WTC11 (cell line): Measurements from ENCODE around the gene BRMS1L. TPM values are rescaled to one million over a fixed set of nuclear protein-coding genes. Genes with fewer than 3 reads are reported as not detected.

ENCODE experiments used
- ATAC-seq: fragments of 200-7000 bp; cut with Tn5 transposase; 2 replicates; pipeline ENCODE4 v1.10.0; 2021; ENCODE audit warnings: mild to moderate bottlenecking, moderate library complexity
- CTCF ChIA-PET: fragments of 300-600 bp; sonication (Branson Sonifier 250); formaldehyde crosslinking; loops from one replicate; lab custom pipeline; 2021; ENCODE audit warnings: antibody characterized with exemption; lab: Charles Lee
- POLR2A ChIA-PET: fragments of 350-600 bp; sonication (Branson Sonifier 250); formaldehyde crosslinking; loops from one replicate; lab custom pipeline; 2021; ENCODE audit warnings: antibody characterized with exemption; lab: Charles Lee
- DNase-seq: peaks from one replicate; pipeline ENCODE4 v3.0.0; 2021; ENCODE audit warnings: low spot score
- H3K27ac Mint-ChIP-seq: 2 replicates; pipeline ENCODE4 v1.8.0; 2021; ENCODE audit warnings: mixed read lengths
- H3K27me3 Mint-ChIP-seq: 2 replicates; pipeline ENCODE4 v1.8.0; 2021; ENCODE audit warnings: low read depth, mild to moderate bottlenecking, moderate library complexity, mixed read lengths
- H3K36me3 Mint-ChIP-seq: 2 replicates; pipeline ENCODE4 v1.8.0; 2021; ENCODE audit warnings: mixed read lengths
- H3K4me1 Mint-ChIP-seq: 2 replicates; pipeline ENCODE4 v1.8.0; 2022; ENCODE audit warnings: mixed read lengths
- H3K4me3 Mint-ChIP-seq: 2 replicates; pipeline ENCODE4 v1.8.0; 2021; ENCODE audit warnings: mild to moderate bottlenecking, moderate library complexity, mixed read lengths
- H3K9me3 Mint-ChIP-seq: 2 replicates; pipeline ENCODE4 v1.8.0; 2021; ENCODE audit warnings: mixed read lengths
- EMX1 ChIP-seq: fragments of 250-450 bp; sonication (Bioruptor Pico); IDR thresholded peaks from 2 replicates; pipeline ENCODE4 v1.8.0; 2021; ENCODE audit warnings: mild to moderate bottlenecking
- FOXK1 ChIP-seq: sonication (generic); formaldehyde crosslinking; IDR thresholded peaks from 2 replicates; pipeline ENCODE4 v1.8.0; 2022; ENCODE audit warnings: mild to moderate bottlenecking, moderate library complexity, missing genetic modification reagents
- GRHL2 ChIP-seq: fragments of 250-450 bp; sonication (Bioruptor Pico); IDR thresholded peaks from 2 replicates; pipeline ENCODE4 v1.8.0; 2022; ENCODE audit warnings: mild to moderate bottlenecking, moderate library complexity; ENCODE audit not compliant: insufficient replicate concordance, severe bottlenecking
- HMGA2 ChIP-seq: fragments of 250-450 bp; sonication (Bioruptor Pico); IDR thresholded peaks from 2 replicates; pipeline ENCODE4 v1.4.0; 2021; ENCODE audit warnings: mild to moderate bottlenecking, moderate library complexity
- JUN ChIP-seq: sonication (generic); formaldehyde crosslinking; IDR thresholded peaks from 2 replicates; pipeline ENCODE4 v1.8.0; 2023; ENCODE audit warnings: mild to moderate bottlenecking, missing genetic modification reagents
- NFE2L1 ChIP-seq: sonication (generic); formaldehyde crosslinking; IDR thresholded peaks from 2 replicates; pipeline ENCODE4 v1.8.1; 2023; ENCODE audit warnings: missing genetic modification reagents
- RELA ChIP-seq: sonication (generic); formaldehyde crosslinking; IDR thresholded peaks from 2 replicates; pipeline ENCODE4 v1.8.1; 2022; ENCODE audit warnings: missing genetic modification reagents, mild to moderate bottlenecking, borderline replicate concordance
- SP1 ChIP-seq: sonication (generic); formaldehyde crosslinking; conservative IDR thresholded peaks from 2 replicates; pipeline ENCODE4 v1.8.1; 2022; ENCODE audit warnings: missing genetic modification reagents
- TEAD1 ChIP-seq: sonication (generic); formaldehyde crosslinking; IDR thresholded peaks from 2 replicates; pipeline ENCODE4 v1.8.0; 2022; ENCODE audit warnings: mild to moderate bottlenecking, missing genetic modification reagents
- ZNF423 ChIP-seq: fragments of 250-450 bp; sonication (Bioruptor Pico); IDR thresholded peaks from 2 replicates; pipeline ENCODE4 v2.1.2; 2022; ENCODE audit warnings: mild to moderate bottlenecking, moderate library complexity
- total RNA-seq: library from RNA; stranded (reverse); gene quantifications from 3 replicates; pipeline ENCODE4 v1.2.3, GENCODE V29; 2021
- TF ChIP-seq, protein P1 (sequence below): sonication (generic); formaldehyde crosslinking; IDR thresholded peaks from 2 replicates; pipeline ENCODE4 v1.8.1; 2023; ENCODE audit warnings: mild to moderate bottlenecking, moderate library complexity, missing genetic modification reagents
- TF ChIP-seq, protein P2 (sequence below): sonication (generic); formaldehyde crosslinking; IDR thresholded peaks from 2 replicates; pipeline ENCODE4 v1.8.1; 2023; ENCODE audit warnings: mild to moderate bottlenecking, missing genetic modification reagents, moderate library complexity
- TF ChIP-seq, protein P3 (sequence below): fragments of 250-450 bp; sonication (Bioruptor Pico); IDR thresholded peaks from 2 replicates; pipeline ENCODE4 v2.1.2; 2022; ENCODE audit warnings: mild to moderate bottlenecking, moderate library complexity
- TF ChIP-seq, protein P4 (sequence below): fragments of 250-450 bp; sonication (Bioruptor Pico); IDR thresholded peaks from 2 replicates; pipeline ENCODE4 v1.9.0; 2021; ENCODE audit warnings: mild to moderate bottlenecking
- TF ChIP-seq, protein P5 (sequence below): sonication (generic); formaldehyde crosslinking; conservative IDR thresholded peaks from 2 replicates; pipeline ENCODE4 v1.8.1; 2022; ENCODE audit warnings: mild to moderate bottlenecking, missing genetic modification reagents
- TF ChIP-seq, protein P6 (sequence below): sonication (generic); formaldehyde crosslinking; IDR thresholded peaks from 2 replicates; pipeline ENCODE4 v1.8.0; 2023; ENCODE audit warnings: missing genetic modification reagents
- TF ChIP-seq, protein P7 (sequence below): fragments of 250-450 bp; sonication (Bioruptor Pico); conservative IDR thresholded peaks from 2 replicates; pipeline ENCODE4 v1.9.0; 2021; ENCODE audit warnings: mild to moderate bottlenecking
- TF ChIP-seq, protein P8 (sequence below): sonication (generic); formaldehyde crosslinking; IDR thresholded peaks from 2 replicates; pipeline ENCODE4 v1.8.0; 2022; ENCODE audit warnings: mild to moderate bottlenecking, missing genetic modification reagents
- TF ChIP-seq, protein P9 (sequence below): fragments of 250-450 bp; sonication (Bioruptor Pico); IDR thresholded peaks from 2 replicates; pipeline ENCODE4 v1.9.0; 2021; ENCODE audit warnings: moderate library complexity, mild to moderate bottlenecking, inconsistent platforms, borderline replicate concordance

BRMS1L gene
- total RNA-seq, 1 experiment from 2014 or later, result 12.1 TPM

DNA sequence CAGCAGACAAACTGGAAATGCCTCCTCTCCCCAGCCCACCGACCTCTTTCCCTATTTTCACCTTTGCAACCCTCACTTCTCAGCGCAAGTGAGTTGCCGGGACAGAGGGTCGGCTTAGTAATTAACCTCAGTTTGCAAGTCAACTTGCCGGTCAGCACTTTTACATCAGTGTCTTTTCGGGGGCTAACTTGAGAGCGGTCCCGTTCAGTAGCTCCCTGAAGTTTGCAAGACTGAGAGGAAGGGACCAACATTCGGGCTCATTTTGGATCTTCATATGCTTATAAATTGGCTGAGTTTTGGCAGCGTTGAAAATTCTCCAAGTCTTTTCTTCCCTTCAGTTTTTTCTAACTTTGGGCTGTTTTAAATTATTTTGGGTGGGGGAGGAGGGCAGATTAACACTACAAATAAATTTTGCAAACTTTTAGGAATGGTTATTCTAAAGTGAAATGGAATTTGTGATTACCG is 846 bp downstream of the BRMS1L start:
- Mint-ChIP-seq H3K36me3 (0 out of 2 replicates have a peak, but pooled peaks cover 8% of the 10 kb centered on the region), H3K27me3 (no peaks in the 10 kb centered on the region), H3K27ac (peak overlapping the region; percentile 93), H3K4me3 (peak overlapping the region; percentile 80), H3K9me3 (no peaks in the 10 kb centered on the region), H3K4me1 (peaks cover 11% of the 10 kb centered on the region)
- TF ChIP-seq, protein P1, sequence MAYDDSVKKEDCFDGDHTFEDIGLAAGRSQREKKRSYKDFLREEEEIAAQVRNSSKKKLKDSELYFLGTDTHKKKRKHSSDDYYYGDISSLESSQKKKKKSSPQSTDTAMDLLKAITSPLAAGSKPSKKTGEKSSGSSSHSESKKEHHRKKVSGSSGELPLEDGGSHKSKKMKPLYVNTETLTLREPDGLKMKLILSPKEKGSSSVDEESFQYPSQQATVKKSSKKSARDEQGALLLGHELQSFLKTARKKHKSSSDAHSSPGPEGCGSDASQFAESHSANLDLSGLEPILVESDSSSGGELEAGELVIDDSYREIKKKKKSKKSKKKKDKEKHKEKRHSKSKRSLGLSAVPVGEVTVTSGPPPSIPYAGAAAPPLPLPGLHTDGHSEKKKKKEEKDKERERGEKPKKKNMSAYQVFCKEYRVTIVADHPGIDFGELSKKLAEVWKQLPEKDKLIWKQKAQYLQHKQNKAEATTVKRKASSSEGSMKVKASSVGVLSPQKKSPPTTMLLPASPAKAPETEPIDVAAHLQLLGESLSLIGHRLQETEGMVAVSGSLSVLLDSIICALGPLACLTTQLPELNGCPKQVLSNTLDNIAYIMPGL (CRISPR knock-in tag), result no peak
- TF ChIP-seq, protein P2, sequence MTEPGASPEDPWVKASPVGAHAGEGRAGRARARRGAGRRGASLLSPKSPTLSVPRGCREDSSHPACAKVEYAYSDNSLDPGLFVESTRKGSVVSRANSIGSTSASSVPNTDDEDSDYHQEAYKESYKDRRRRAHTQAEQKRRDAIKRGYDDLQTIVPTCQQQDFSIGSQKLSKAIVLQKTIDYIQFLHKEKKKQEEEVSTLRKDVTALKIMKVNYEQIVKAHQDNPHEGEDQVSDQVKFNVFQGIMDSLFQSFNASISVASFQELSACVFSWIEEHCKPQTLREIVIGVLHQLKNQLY, result no peak
- TF ChIP-seq FOXK1 (no peak), EMX1 (no peak), SP1 (CRISPR knock-in tag) (no peak)
- TF ChIP-seq, protein P3, sequence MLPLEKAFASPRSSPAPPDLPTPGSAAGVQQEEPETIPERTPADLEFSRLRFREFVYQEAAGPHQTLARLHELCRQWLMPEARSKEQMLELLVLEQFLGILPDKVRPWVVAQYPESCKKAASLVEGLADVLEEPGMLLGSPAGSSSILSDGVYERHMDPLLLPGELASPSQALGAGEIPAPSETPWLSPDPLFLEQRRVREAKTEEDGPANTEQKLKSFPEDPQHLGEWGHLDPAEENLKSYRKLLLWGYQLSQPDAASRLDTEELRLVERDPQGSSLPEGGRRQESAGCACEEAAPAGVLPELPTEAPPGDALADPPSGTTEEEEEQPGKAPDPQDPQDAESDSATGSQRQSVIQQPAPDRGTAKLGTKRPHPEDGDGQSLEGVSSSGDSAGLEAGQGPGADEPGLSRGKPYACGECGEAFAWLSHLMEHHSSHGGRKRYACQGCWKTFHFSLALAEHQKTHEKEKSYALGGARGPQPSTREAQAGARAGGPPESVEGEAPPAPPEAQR (CRISPR knock-in tag), result no peak
- TF ChIP-seq, protein P4, sequence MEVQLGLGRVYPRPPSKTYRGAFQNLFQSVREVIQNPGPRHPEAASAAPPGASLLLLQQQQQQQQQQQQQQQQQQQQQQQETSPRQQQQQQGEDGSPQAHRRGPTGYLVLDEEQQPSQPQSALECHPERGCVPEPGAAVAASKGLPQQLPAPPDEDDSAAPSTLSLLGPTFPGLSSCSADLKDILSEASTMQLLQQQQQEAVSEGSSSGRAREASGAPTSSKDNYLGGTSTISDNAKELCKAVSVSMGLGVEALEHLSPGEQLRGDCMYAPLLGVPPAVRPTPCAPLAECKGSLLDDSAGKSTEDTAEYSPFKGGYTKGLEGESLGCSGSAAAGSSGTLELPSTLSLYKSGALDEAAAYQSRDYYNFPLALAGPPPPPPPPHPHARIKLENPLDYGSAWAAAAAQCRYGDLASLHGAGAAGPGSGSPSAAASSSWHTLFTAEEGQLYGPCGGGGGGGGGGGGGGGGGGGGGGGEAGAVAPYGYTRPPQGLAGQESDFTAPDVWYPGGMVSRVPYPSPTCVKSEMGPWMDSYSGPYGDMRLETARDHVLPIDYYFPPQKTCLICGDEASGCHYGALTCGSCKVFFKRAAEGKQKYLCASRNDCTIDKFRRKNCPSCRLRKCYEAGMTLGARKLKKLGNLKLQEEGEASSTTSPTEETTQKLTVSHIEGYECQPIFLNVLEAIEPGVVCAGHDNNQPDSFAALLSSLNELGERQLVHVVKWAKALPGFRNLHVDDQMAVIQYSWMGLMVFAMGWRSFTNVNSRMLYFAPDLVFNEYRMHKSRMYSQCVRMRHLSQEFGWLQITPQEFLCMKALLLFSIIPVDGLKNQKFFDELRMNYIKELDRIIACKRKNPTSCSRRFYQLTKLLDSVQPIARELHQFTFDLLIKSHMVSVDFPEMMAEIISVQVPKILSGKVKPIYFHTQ, result no peak
- TF ChIP-seq, protein P5, sequence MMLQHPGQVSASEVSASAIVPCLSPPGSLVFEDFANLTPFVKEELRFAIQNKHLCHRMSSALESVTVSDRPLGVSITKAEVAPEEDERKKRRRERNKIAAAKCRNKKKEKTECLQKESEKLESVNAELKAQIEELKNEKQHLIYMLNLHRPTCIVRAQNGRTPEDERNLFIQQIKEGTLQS (CRISPR knock-in tag), result no peak
- TF ChIP-seq, protein P6, sequence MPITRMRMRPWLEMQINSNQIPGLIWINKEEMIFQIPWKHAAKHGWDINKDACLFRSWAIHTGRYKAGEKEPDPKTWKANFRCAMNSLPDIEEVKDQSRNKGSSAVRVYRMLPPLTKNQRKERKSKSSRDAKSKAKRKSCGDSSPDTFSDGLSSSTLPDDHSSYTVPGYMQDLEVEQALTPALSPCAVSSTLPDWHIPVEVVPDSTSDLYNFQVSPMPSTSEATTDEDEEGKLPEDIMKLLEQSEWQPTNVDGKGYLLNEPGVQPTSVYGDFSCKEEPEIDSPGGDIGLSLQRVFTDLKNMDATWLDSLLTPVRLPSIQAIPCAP, result no peak
- no peak for ATAC-seq
- DNase-seq, result no peak
- ChIA-PET POLR2A (interaction anchor here (1.0 to 1.8 kb wide), 5 partner anchors 18 to 844 kb away, joined by 3 to 12 read pairs (median 5); partner anchors contain the start of genes INSM2, RALGAPA1 and SRP54), CTCF (interaction anchor here (1.2 to 2.0 kb wide), 7 partner anchors 10 to 698 kb away, joined by 4 to 16 read pairs (median 7); partner anchors contain the start of genes INSM2 and RALGAPA1)

DNA sequence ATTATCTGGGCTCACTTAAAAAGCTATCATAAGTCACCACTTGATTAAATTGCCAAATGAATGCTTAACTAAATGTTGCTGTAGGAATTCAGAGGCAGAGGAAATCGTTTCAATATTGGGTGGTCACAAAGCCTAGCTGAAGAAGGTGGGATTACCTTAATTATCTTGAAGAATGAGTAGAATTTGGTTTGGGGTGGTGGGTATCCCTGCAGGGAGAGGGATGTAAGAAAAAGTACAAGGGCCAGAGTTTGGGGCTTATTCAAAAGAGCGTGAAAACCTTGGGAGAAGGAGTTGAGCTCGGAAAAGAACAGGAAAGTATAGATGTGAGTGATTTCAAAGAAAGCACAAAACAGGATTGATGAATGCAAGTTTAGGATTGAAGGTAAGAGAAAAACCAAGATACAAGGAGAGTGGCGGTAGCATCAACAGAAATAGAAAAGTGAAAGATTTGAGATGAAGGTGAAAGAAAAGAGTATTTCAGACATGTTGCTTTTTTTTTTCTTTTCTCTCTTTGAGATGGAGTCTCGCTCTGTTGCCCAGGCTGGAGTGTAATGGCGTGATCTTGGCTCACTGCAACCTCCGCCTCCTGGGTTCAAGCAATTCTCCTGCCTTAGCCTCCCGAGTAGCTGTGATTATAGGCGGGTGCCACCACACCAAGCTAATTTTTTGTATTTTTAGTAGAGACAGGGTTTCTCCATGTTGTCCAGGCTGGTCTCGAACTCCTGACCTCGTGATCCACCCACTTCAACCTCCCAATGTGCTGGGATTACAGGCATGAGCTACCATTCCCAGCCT is 1.7 kb downstream of the BRMS1L start:
- ATAC-seq (no peak), DNase-seq (no peak)
- H3K9me3 Mint-ChIP-seq, result no peaks in the 10 kb centered on the region
- H3K27me3 Mint-ChIP-seq, result no peaks in the 10 kb centered on the region
- peak overlapping the region; percentile 80 for H3K4me3 Mint-ChIP-seq
- peak overlapping the region; percentile 93; the same call in 1 of the 2 replicates for H3K27ac Mint-ChIP-seq
- peaks cover 11% of the 10 kb centered on the region for H3K4me1 Mint-ChIP-seq
- H3K36me3 Mint-ChIP-seq, result 0 out of 2 replicates have a peak, but pooled peaks cover 8% of the 10 kb centered on the region
- CTCF ChIA-PET, result interaction anchor here (2.0 kb wide), 1 partner anchor 13 kb away, joined by 15 read pairs; no protein-coding TSS in a partner anchor
- POLR2A ChIA-PET, result no interaction called here
- TF ChIP-seq HMGA2 (CRISPR knock-in tag) (no peak), RELA (CRISPR knock-in tag) (no peak), TEAD1 (CRISPR knock-in tag) (no peak), ZNF423 (CRISPR knock-in tag) (no peak), JUN (CRISPR knock-in tag) (no peak), GRHL2 (CRISPR knock-in tag) (no peak), NFE2L1 (CRISPR knock-in tag) (no peak)
- TF ChIP-seq, protein P7, sequence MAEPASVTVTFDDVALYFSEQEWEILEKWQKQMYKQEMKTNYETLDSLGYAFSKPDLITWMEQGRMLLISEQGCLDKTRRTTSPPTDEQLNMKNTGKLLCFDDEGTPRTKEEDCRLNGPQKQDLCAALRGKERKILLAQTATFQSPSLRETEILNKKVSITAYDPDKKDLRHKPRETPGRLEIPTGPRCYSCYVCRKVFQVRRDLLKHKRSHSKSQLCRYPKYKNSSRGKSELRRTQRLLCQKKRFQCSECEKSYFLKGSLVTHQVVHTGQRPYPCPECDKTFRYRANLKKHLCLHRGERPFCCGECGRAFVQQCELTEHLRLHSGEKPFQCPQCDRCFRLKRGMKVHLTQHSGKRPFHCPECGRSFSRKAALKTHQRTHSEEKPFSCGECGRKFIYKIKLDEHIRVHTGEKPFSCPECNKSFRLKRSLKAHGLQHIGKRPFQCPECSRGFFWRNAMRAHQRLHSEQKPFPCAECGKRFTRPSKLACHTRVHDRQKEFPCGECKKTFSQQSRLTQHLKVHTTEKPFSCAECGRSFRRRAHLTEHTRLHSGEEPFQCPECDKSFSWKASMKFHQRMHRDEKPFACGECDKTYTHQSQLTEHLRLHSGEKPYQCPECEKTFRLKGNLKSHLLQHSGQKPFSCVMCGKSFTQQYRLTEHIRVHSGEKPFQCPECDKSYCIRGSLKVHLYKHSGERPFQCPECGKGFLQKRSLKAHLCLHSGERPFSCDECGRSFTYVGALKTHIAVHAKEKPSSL (CRISPR knock-in tag), result no peak
- TF ChIP-seq, protein P8, sequence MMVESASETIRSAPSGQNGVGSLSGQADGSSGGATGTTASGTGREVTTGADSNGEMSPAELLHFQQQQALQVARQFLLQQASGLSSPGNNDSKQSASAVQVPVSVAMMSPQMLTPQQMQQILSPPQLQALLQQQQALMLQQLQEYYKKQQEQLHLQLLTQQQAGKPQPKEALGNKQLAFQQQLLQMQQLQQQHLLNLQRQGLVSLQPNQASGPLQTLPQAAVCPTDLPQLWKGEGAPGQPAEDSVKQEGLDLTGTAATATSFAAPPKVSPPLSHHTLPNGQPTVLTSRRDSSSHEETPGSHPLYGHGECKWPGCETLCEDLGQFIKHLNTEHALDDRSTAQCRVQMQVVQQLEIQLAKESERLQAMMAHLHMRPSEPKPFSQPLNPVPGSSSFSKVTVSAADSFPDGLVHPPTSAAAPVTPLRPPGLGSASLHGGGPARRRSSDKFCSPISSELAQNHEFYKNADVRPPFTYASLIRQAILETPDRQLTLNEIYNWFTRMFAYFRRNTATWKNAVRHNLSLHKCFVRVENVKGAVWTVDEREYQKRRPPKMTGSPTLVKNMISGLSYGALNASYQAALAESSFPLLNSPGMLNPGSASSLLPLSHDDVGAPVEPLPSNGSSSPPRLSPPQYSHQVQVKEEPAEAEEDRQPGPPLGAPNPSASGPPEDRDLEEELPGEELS (CRISPR knock-in tag), result no peak
- TF ChIP-seq, protein P9, sequence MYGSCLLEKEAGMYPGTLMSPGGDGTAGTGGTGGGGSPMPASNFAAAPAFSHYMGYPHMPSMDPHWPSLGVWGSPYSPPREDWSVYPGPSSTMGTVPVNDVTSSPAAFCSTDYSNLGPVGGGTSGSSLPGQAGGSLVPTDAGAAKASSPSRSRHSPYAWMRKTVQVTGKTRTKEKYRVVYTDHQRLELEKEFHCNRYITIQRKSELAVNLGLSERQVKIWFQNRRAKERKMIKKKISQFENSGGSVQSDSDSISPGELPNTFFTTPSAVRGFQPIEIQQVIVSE, result no peak
